Neuronal stem cell (in vitro differentiated cells): ENCODE measurements around the gene DLG1.
A peak's percentile ranks its signal among the peaks of the same experiment; 100 is the strongest.

ENCODE experiments used
- DNase-seq: peaks from one replicate; pipeline ENCODE4 v3.0.0-alpha.2; 2013; ENCODE audit warnings: low spot score
- H2AFZ ChIP-seq: one replicate; pipeline ENCODE4 v1.6.1; 2013; ENCODE audit warnings: mild to moderate bottlenecking, low read length, inconsistent platforms
- H2AK5ac ChIP-seq: 2 replicates; pipeline ENCODE4 v1.6.1; 2013; ENCODE audit warnings: low read depth, mild to moderate bottlenecking, inconsistent platforms, low read length, moderate library complexity, mixed read lengths
- H2BK120ac ChIP-seq: 2 replicates; pipeline ENCODE4 v1.6.1; 2013; ENCODE audit warnings: low read depth, mild to moderate bottlenecking, inconsistent platforms, low read length, moderate library complexity, mixed read lengths
- H2BK12ac ChIP-seq: one replicate; pipeline ENCODE4 v1.6.1; 2013; ENCODE audit warnings: low read length, inconsistent platforms
- H2BK15ac ChIP-seq: 2 replicates; pipeline ENCODE4 v1.6.1; 2013; ENCODE audit warnings: mild to moderate bottlenecking, low read length, inconsistent platforms, mixed read lengths
- H2BK5ac ChIP-seq: one replicate; pipeline ENCODE4 v1.6.1; 2013; ENCODE audit warnings: inconsistent platforms, mild to moderate bottlenecking, low read length, moderate library complexity
- H3K14ac ChIP-seq: one replicate; pipeline ENCODE4 v1.6.1; 2013; ENCODE audit warnings: low read length, inconsistent platforms
- H3K18ac ChIP-seq: 2 replicates; pipeline ENCODE4 v1.6.1; 2013; ENCODE audit warnings: low read length, inconsistent platforms
- H3K23ac ChIP-seq: 2 replicates; pipeline ENCODE4 v1.6.1; 2013; ENCODE audit warnings: low read depth, mild to moderate bottlenecking, mixed read lengths, low read length, inconsistent platforms; ENCODE audit not compliant: poor library complexity
- H3K27ac ChIP-seq: replicated peaks from 3 replicates; pipeline ENCODE4 v1.5.1; 2013; ENCODE audit warnings: low read length, inconsistent platforms
- H3K27me3 ChIP-seq, 3 experiments: 2 replicates each; pipeline ENCODE4 v1.6.1; 2013; ENCODE audit warnings: low read length in 3 of 3, mild to moderate bottlenecking in 2 of 3, inconsistent platforms in 1 of 3, low read depth in 1 of 3, mixed read lengths in 1 of 3, moderate library complexity in 1 of 3; ENCODE audit not compliant: control insufficient read depth in 3 of 3, insufficient read depth in 3 of 3
- H3K36me3 ChIP-seq, 2 donors: replicated peaks in 1 of 2; 2 replicates each; pipeline ENCODE4 v1.6.1; 2013; ENCODE audit warnings: low read length in 2 of 2; ENCODE audit not compliant: control insufficient read depth in 2 of 2, insufficient read depth in 2 of 2
- H3K4ac ChIP-seq: 2 replicates; pipeline ENCODE4 v1.6.1; 2013; ENCODE audit warnings: inconsistent platforms, mild to moderate bottlenecking, low read length, moderate library complexity
- H3K4me1 ChIP-seq, 2 donors: 1 replicate in 1 of 2; 2 replicates in 1 of 2; pipeline ENCODE4 v1.6.1; 2013; ENCODE audit warnings: low read length in 2 of 2, low read depth in 1 of 2; ENCODE audit not compliant: control insufficient read depth in 2 of 2, insufficient read depth in 1 of 2
- H3K4me2 ChIP-seq: one replicate; pipeline ENCODE4 v1.6.1; 2013; ENCODE audit warnings: mild to moderate bottlenecking, low read length, inconsistent platforms; ENCODE audit not compliant: insufficient read depth, poor library complexity, severe bottlenecking
- H3K4me3 ChIP-seq, 2 donors: 2 replicates each; pipeline ENCODE4 v1.5.1; 2013; ENCODE audit warnings: low read length in 2 of 2, mild to moderate bottlenecking in 2 of 2, inconsistent platforms in 1 of 2, moderate library complexity in 1 of 2
- H3K79me1 ChIP-seq: one replicate; pipeline ENCODE4 v1.6.1; 2013; ENCODE audit warnings: low read depth, mild to moderate bottlenecking, inconsistent platforms, low read length, moderate library complexity
- H3K9ac ChIP-seq: one replicate; pipeline ENCODE4 v1.6.1; 2013; ENCODE audit warnings: mild to moderate bottlenecking, low read depth, low read length, inconsistent platforms; ENCODE audit not compliant: poor library complexity
- H3K9me3 ChIP-seq, 2 donors: replicated peaks in 1 of 2; 2 replicates each; pipeline versions ENCODE3 to v1.6.1; 2013; ENCODE audit warnings: low read length in 2 of 2, mild to moderate bottlenecking in 2 of 2, inconsistent platforms in 1 of 2, low read depth in 1 of 2, mixed read lengths in 1 of 2, moderate library complexity in 1 of 2; ENCODE audit not compliant: control insufficient read depth in 2 of 2, insufficient read depth in 1 of 2
- H4K8ac ChIP-seq: one replicate; pipeline ENCODE4 v1.6.1; 2013; ENCODE audit warnings: low read depth, mild to moderate bottlenecking, inconsistent platforms, low read length, moderate library complexity
- H4K91ac ChIP-seq: one replicate; pipeline ENCODE4 v1.6.1; 2013; ENCODE audit warnings: low read length, low read depth, mild to moderate bottlenecking, inconsistent platforms; ENCODE audit not compliant: poor library complexity
- WGBS, 2 donors: extraction: QIAGEN DNeasy Blood & Tissue Kit; methylation state at CpG; one replicate each; pipeline ENCODE4 v1.1.7; 2013; ENCODE audit warnings: missing lambda C conversion rate in 2 of 2, mixed read lengths in 1 of 2; ENCODE audit not compliant: insufficient read length in 2 of 2, insufficient replicate concordance in 1 of 2; ENCODE audit errors: extremely low coverage in 2 of 2; 5-methylcytosine and 5-hydroxymethylcytosine counted together

The DLG1 gene

GRCh38 chr3:197031315-197032285, 266.8 kb downstream of the DLG1 start:
- Histone ChIP-seq H3K4me2 (no peak overlapping the region), H3K23ac (no peak overlapping the region), H2BK120ac (no peak overlapping the region), H2BK15ac (no peak overlapping the region), H3K36me3 (no peaks in the 10 kb centered on the region), H2BK12ac (no peak overlapping the region), H3K4ac (no peak overlapping the region), H4K91ac (no peak overlapping the region), H3K4me1 (peaks cover 0 to 3% of the 10 kb centered on the region in 2 donors), H2AFZ (no peak overlapping the region), H4K8ac (no peak overlapping the region), H3K14ac (no peak overlapping the region), H2BK5ac (no peak overlapping the region), H3K18ac (no peak overlapping the region), H3K79me1 (no peaks in the 10 kb centered on the region), H3K4me3 (no peak overlapping the region), H3K27me3 (peaks cover 5 to 35% (median 13%) of the 10 kb centered on the region in 3 experiments), H3K27ac (no peak overlapping the region), H3K9me3 (no peaks in the 10 kb centered on the region), H3K9ac (no peak overlapping the region), H2AK5ac (no peak overlapping the region)
- no peak for DNase-seq
- no CpG with 5 or more reads among the region's 12 CpGs for WGBS, 2 donors

- no peak for DNase-seq
- Histone ChIP-seq H4K91ac (no peak overlapping the region), H3K9me3 (no peaks in the 10 kb centered on the region), H3K4me1 (peaks cover 0 to 3% of the 10 kb centered on the region in 2 donors), H2BK12ac (no peak overlapping the region), H3K14ac (peak overlapping the region; percentile 64), H3K9ac (no peak overlapping the region), H2BK120ac (no peak overlapping the region), H2BK15ac (no peak overlapping the region), H2BK5ac (peak overlapping the region; percentile 39), H3K18ac (peak overlapping the region; percentile 27), H2AK5ac (no peak overlapping the region), H2AFZ (no peak overlapping the region), H3K79me1 (no peaks in the 10 kb centered on the region), H3K36me3 (no peaks in the 10 kb centered on the region), H3K4ac (no peak overlapping the region), H3K27me3 (peaks cover 5 to 40% (median 13%) of the 10 kb centered on the region in 3 experiments), H3K27ac (no peak overlapping the region), H3K4me2 (no peak overlapping the region), H3K23ac (no peak overlapping the region), H4K8ac (no peak overlapping the region), H3K4me3 (no peak overlapping the region)
- no CpG with 5 or more reads among the region's 33 CpGs for WGBS, 2 donors
These were observed 267.8 kb downstream of the DLG1 start for GRCh38 chr3:197030379-197031314.

GRCh38 chr3:197029511-197030167, 268.8 kb downstream of the DLG1 start, which contains the start of gene MELTF:
TSS of gene MELTF (minus strand) at chr3:197029817. CDS start at chr3:197029702, 115 bp downstream.
- H3K9me3 ChIP-seq = no peaks in the 10 kb centered on the region
- no peak within 1 kb of the TSS for H2BK120ac ChIP-seq
- H3K27me3 ChIP-seq = peaks cover 5 to 50% (median 14%) of the 10 kb centered on the region in 3 experiments
- peak within 1 kb of the TSS; percentile 55 for H3K23ac ChIP-seq
- peak within 1 kb of the TSS; percentile 50 to 84 for H3K4me3 ChIP-seq
- H2BK5ac ChIP-seq = peak within 1 kb of the TSS; percentile 66
- peak; percentile 76 for DNase-seq
- H3K79me1 ChIP-seq = no peaks in the 10 kb centered on the region
- H2AFZ ChIP-seq = peak within 1 kb of the TSS; percentile 95
- H3K36me3 ChIP-seq = no peaks in the 10 kb centered on the region
- H3K4me1 ChIP-seq = peaks cover 0 to 3% of the 10 kb centered on the region in 2 donors
- H3K4me2 ChIP-seq = peak within 1 kb of the TSS; percentile 98
- peak within 1 kb of the TSS; percentile 85 for H4K91ac ChIP-seq
- peak within 1 kb of the TSS; percentile 98 for H2BK15ac ChIP-seq
- H2BK12ac ChIP-seq = no peak within 1 kb of the TSS
- H3K9ac ChIP-seq = peak within 1 kb of the TSS; percentile 60
- H3K14ac ChIP-seq = peak within 1 kb of the TSS; percentile 71
- no peak within 1 kb of the TSS for H3K27ac ChIP-seq
- H3K18ac ChIP-seq = peak within 1 kb of the TSS; percentile 91
- H3K4ac ChIP-seq = peak within 1 kb of the TSS; percentile 76
- peak within 1 kb of the TSS; percentile 65 for H4K8ac ChIP-seq
- no CpG with 5 or more reads among the region's 60 CpGs for WGBS, 2 donors
- peak within 1 kb of the TSS; percentile 99 for H2AK5ac ChIP-seq
